ENCODE data around the gene GCK.

Gene GCK

GRCh38 chr7:44139311-44140010 is 49.8 kb downstream of the GCK start:
- no peak for TF ChIP-seq CTCF (conservative IDR thresholded peaks at IDR 0.05; ENCODE audit: low read depth, low read length)
- H3K9ac ChIP-seq, result no peak overlapping the region
- H3K4me3 ChIP-seq (IDR thresholded peaks at IDR 0.05; ENCODE audit: insufficient read depth, low read depth, low read length), result no peak overlapping the region
- H3K4me2 ChIP-seq, result no peak overlapping the region
- H2AFZ ChIP-seq (ENCODE audit: low read depth), result no peak overlapping the region
- H4K20me1 ChIP-seq (ENCODE audit: insufficient read depth), result no peaks in the 10 kb centered on the region
- H3K79me2 ChIP-seq (ENCODE audit: insufficient read depth, low read depth), result no peaks in the 10 kb centered on the region
- H3K27me3 ChIP-seq (ENCODE audit: insufficient read depth, low read depth), result no peaks in the 10 kb centered on the region
- H3K4me1 ChIP-seq (ENCODE audit: low read depth, poor library complexity, severe bottlenecking), result no peaks in the 10 kb centered on the region
- no peaks in the 10 kb centered on the region for H3K36me3 ChIP-seq (ENCODE audit: insufficient read depth)
- no peak overlapping the region for H3K27ac ChIP-seq

GRCh38 chr7:44138698-44139097 is 50.5 kb downstream of the GCK start:
- TF ChIP-seq CTCF (conservative IDR thresholded peaks at IDR 0.05; ENCODE audit: low read depth, low read length), result no peak
- no peak overlapping the region for H3K4me2 ChIP-seq
- no peaks in the 10 kb centered on the region for H3K79me2 ChIP-seq (ENCODE audit: insufficient read depth, low read depth)
- no peak overlapping the region for H3K9ac ChIP-seq
- H3K36me3 ChIP-seq (ENCODE audit: insufficient read depth), result no peaks in the 10 kb centered on the region
- H3K4me3 ChIP-seq (IDR thresholded peaks at IDR 0.05; ENCODE audit: insufficient read depth, low read depth, low read length), result no peak overlapping the region
- no peak overlapping the region for H3K27ac ChIP-seq
- H2AFZ ChIP-seq (ENCODE audit: low read depth), result no peak overlapping the region
- H3K4me1 ChIP-seq (ENCODE audit: low read depth, poor library complexity, severe bottlenecking), result no peaks in the 10 kb centered on the region
- no peaks in the 10 kb centered on the region for H3K27me3 ChIP-seq (ENCODE audit: insufficient read depth, low read depth)
- H4K20me1 ChIP-seq (ENCODE audit: insufficient read depth), result no peaks in the 10 kb centered on the region

- H3K27ac ChIP-seq, result no peak overlapping the region
Observed at GRCh38 chr7:44136731-44137130, 52.5 kb downstream of the GCK start.

GRCh38 chr7:44134943-44135628 is 54.2 kb downstream of the GCK start:
- no peak overlapping the region for H3K4me2 ChIP-seq
- no peak overlapping the region for H2AFZ ChIP-seq (ENCODE audit: low read depth)
- no peak overlapping the region for H3K9ac ChIP-seq
- H3K27me3 ChIP-seq (ENCODE audit: insufficient read depth, low read depth), result no peaks in the 10 kb centered on the region
- no peaks in the 10 kb centered on the region for H3K79me2 ChIP-seq (ENCODE audit: insufficient read depth, low read depth)
- H3K36me3 ChIP-seq (ENCODE audit: insufficient read depth), result no peaks in the 10 kb centered on the region
- H4K20me1 ChIP-seq (ENCODE audit: insufficient read depth), result no peaks in the 10 kb centered on the region
- H3K27ac ChIP-seq, result no peak overlapping the region
- TF ChIP-seq CTCF (conservative IDR thresholded peaks at IDR 0.05; ENCODE audit: low read depth, low read length), result no peak
- H3K4me1 ChIP-seq (ENCODE audit: low read depth, poor library complexity, severe bottlenecking), result no peaks in the 10 kb centered on the region
- no peak overlapping the region for H3K4me3 ChIP-seq (IDR thresholded peaks at IDR 0.05; ENCODE audit: insufficient read depth, low read depth, low read length)

More at GRCh38 chr7:44136731-44137130, 52.5 kb downstream of the GCK start:
- H3K79me2 ChIP-seq (ENCODE audit: insufficient read depth, low read depth), result no peaks in the 10 kb centered on the region
- no peak overlapping the region for H3K4me2 ChIP-seq
- H3K4me1 ChIP-seq (ENCODE audit: low read depth, poor library complexity, severe bottlenecking), result no peaks in the 10 kb centered on the region
- H3K9ac ChIP-seq, result no peak overlapping the region
- H4K20me1 ChIP-seq (ENCODE audit: insufficient read depth), result no peaks in the 10 kb centered on the region
- TF ChIP-seq CTCF (conservative IDR thresholded peaks at IDR 0.05; ENCODE audit: low read depth, low read length), result no peak
- no peaks in the 10 kb centered on the region for H3K27me3 ChIP-seq (ENCODE audit: insufficient read depth, low read depth)
- no peaks in the 10 kb centered on the region for H3K36me3 ChIP-seq (ENCODE audit: insufficient read depth)
- no peak overlapping the region for H3K4me3 ChIP-seq (IDR thresholded peaks at IDR 0.05; ENCODE audit: insufficient read depth, low read depth, low read length)
- no peak overlapping the region for H2AFZ ChIP-seq (ENCODE audit: low read depth)

All from KMS-11 (cell line).